ENCODE data around the gene DGKA. TPM values are rescaled to one million over a fixed set of nuclear protein-coding genes. Genes with fewer than 3 reads are reported as not detected.

DGKA gene
- total RNA-seq, 1 donor from 2014 or later, result 140 TPM

DNA sequence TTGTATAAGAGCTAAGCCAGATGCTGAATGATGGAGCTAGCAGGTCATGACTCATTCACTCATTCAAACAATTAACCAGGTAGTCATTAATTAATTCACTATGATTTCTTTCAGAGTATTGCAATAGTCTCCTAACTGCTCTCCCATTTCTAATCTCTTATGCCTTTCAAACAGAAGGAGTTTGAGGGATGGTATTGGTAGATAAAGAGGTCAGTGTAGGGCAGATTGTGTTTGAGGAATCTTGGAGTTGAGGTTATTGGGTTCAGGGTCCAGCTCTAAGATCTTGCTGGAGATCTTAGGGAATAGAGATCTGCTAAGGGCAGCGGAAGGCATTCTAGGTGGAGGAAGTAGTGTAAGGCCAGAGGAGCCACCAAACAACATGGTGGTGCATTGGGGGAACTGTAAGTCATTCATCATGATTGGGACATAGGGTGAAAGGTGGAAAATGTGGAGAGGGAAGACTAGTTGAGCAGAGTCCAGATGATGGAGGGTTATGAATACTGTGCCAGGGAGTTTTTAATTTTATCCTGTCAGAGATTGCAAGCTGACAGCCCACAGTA is 11.7 kb downstream of the DGKA start:
- TF ChIP-seq, protein P1, sequence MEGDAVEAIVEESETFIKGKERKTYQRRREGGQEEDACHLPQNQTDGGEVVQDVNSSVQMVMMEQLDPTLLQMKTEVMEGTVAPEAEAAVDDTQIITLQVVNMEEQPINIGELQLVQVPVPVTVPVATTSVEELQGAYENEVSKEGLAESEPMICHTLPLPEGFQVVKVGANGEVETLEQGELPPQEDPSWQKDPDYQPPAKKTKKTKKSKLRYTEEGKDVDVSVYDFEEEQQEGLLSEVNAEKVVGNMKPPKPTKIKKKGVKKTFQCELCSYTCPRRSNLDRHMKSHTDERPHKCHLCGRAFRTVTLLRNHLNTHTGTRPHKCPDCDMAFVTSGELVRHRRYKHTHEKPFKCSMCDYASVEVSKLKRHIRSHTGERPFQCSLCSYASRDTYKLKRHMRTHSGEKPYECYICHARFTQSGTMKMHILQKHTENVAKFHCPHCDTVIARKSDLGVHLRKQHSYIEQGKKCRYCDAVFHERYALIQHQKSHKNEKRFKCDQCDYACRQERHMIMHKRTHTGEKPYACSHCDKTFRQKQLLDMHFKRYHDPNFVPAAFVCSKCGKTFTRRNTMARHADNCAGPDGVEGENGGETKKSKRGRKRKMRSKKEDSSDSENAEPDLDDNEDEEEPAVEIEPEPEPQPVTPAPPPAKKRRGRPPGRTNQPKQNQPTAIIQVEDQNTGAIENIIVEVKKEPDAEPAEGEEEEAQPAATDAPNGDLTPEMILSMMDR (IDR thresholded peaks at IDR 0.05), result no peak
- TF ChIP-seq POLR2AphosphoS5 (IDR thresholded peaks at IDR 0.05; ENCODE audit: insufficient read depth in 1 of 2, low read depth in 1 of 2) (no peak), POLR2A (IDR thresholded peaks at IDR 0.05) (no peak)
- Histone ChIP-seq H3K4me1 (peaks cover 16% of the 10 kb centered on the region), H3K36me3 (peaks cover 0 to 44% of the 10 kb centered on the region in 2 donors), H3K27ac (no peak overlapping the region), H3K27me3 (no peaks in the 10 kb centered on the region), H3K4me3 (no peak overlapping the region), H3K9me3 (no peaks in the 10 kb centered on the region)
- no peak for DNase-seq (ENCODE audit: extremely low spot score in 2 of 2)
- intact Hi-C loops (cut with DNase I), result no loop called here

DNA sequence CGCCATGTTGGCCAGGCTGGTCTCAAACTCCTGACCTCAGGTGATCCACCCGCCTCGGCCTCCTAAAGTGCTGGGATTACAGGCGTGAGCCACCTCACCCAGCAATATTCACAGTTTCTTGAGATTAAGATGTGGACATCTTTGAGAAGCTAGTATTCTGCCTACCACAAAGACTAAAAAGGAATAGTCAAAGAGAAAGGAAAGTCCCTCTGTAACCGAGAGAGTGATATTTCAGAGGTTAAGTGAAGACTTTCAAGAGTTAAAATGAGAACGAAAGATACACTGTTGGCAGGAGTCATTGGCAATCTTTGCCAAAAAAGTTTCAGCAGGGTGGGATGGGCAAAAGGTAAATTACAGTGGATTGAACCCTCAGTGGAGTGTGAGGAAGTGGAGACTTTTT is 15.6 kb downstream of the DGKA start:
- H3K36me3 ChIP-seq, result peaks cover 0 to 38% of the 10 kb centered on the region in 2 donors
- H3K27ac ChIP-seq, result no peak overlapping the region
- H3K9me3 ChIP-seq, result no peaks in the 10 kb centered on the region
- no peaks in the 10 kb centered on the region for H3K27me3 ChIP-seq
- H3K4me1 ChIP-seq, result no peaks in the 10 kb centered on the region
- H3K4me3 ChIP-seq, result no peak overlapping the region
- TF ChIP-seq, protein P1 (IDR thresholded peaks at IDR 0.05), result no peak
- no peak for TF ChIP-seq POLR2A (IDR thresholded peaks at IDR 0.05)
- no peak for TF ChIP-seq POLR2AphosphoS5 (IDR thresholded peaks at IDR 0.05; ENCODE audit: insufficient read depth in 1 of 2, low read depth in 1 of 2)
- no peak for DNase-seq (ENCODE audit: extremely low spot score in 2 of 2)
- intact Hi-C loops (cut with DNase I), result no loop called here

DNA sequence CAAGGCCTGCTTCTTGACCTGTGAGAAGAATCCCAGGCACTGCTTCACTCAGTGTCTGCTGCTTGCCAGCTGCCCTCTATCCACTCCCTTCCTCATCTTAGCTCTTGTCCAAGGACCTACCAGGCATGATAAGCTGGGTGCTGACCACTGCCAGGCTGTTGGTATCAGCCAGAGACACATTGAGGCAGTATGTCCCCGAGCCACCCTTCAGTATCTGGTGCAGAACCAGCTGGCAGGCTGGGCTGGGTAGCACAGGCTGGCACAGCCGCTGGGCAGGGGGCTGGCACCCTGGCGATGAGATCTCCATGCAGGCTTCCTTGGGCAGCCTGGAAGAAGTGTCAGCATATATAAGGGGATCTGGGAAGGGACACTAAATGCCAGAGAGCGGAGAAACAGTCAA is 24.4 kb downstream of the DGKA start:
- no peak for DNase-seq (ENCODE audit: extremely low spot score in 2 of 2)
- Histone ChIP-seq H3K27me3 (no peaks in the 10 kb centered on the region), H3K36me3 (peaks cover 0 to 32% of the 10 kb centered on the region in 2 donors), H3K4me1 (peaks cover 10% of the 10 kb centered on the region), H3K9me3 (no peaks in the 10 kb centered on the region), H3K27ac (no peak overlapping the region), H3K4me3 (no peak overlapping the region)
- no peak for TF ChIP-seq POLR2AphosphoS5 (IDR thresholded peaks at IDR 0.05; ENCODE audit: insufficient read depth in 1 of 2, low read depth in 1 of 2)
- TF ChIP-seq POLR2A (IDR thresholded peaks at IDR 0.05), result no peak
- TF ChIP-seq, protein P1 (IDR thresholded peaks at IDR 0.05), result no peak
- intact Hi-C loops (cut with DNase I), result no loop called here

DNA sequence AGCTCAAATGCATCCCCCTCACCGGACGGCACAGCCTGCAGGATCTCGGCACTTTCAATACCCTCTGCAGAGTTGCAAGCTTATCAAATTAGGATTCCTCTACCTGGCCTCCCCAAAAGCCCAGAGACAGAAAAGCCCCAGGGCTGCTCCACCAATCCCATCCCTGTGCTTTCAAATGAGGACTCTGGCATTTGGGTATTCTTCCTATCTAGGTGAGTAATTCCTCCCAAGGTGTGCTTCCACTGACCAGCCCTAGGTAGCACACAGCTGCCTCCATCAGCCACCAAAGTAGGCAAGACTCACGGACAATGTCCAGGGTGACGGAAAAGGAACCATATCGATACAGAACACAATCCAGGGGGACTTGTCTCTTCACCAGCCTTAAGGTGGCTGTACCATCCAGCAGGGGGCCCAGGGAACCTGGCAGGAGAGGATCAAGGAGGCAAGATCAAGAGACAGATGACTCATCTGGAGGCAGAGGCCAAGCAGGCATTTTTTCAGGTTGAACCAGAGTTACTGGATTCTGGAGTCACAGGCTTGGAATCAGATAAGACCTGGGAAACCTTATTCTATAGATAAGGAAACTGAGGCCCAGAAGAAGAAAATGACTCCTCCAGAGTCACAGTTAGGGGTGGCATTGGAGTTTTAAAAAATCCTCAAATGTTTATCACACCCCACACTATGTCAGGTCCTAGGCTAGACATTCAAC is 25.0 kb downstream of the DGKA start:
- no peaks in the 10 kb centered on the region for H3K27me3 ChIP-seq
- no peaks in the 10 kb centered on the region for H3K9me3 ChIP-seq
- no peak overlapping the region for H3K4me3 ChIP-seq
- DNase-seq (ENCODE audit: extremely low spot score in 2 of 2), result no peak
- TF ChIP-seq, protein P1 (IDR thresholded peaks at IDR 0.05), result no peak
- peak in 1 of 2 donors; percentile 74 for TF ChIP-seq POLR2AphosphoS5 (IDR thresholded peaks at IDR 0.05; ENCODE audit: insufficient read depth in 1 of 2, low read depth in 1 of 2)
- intact Hi-C loops (cut with DNase I), result no loop called here
- no peak overlapping the region for H3K27ac ChIP-seq
- H3K36me3 ChIP-seq, result peaks cover 0 to 32% of the 10 kb centered on the region in 2 donors
- peaks cover 10% of the 10 kb centered on the region for H3K4me1 ChIP-seq
